Vagina (tissue), 2 donors: ENCODE data around the gene FFAR1. TPM values are rescaled to one million over a fixed set of nuclear protein-coding genes. Genes with fewer than 3 reads are reported as not detected.
"Not testable (repeated sequence)": the region's sequence is repeated elsewhere in the genome, so short reads cannot be mapped to it uniquely, and the experiment has no call there.

Experiments used
- DNase-seq, 2 donors: peaks; one replicate each; pipeline ENCODE4 v3.0.0-alpha.2; 2017; ENCODE audit errors: extremely low spot score in 2 of 2
- H3K27ac ChIP-seq: fragments of 200-600 bp; sonication (generic); one replicate; pipeline ENCODE4 v1.5.1; 2019
- H3K27me3 ChIP-seq: fragments of 200-600 bp; sonication (generic); one replicate; pipeline ENCODE4 v1.5.1; 2019
- H3K36me3 ChIP-seq, 2 donors: fragments of 200-600 bp; sonication (generic); one replicate each; pipeline ENCODE4 v1.5.1; 2017 to 2019
- H3K4me1 ChIP-seq: fragments of 200-600 bp; sonication (generic); one replicate; pipeline ENCODE4 v1.5.1; 2019
- H3K4me3 ChIP-seq, 2 donors: fragments of 200-600 bp; sonication (generic); 1 replicate in 1 of 2; 2 replicates in 1 of 2; pipeline ENCODE4 v1.5.1; 2016 to 2019
- H3K9me3 ChIP-seq: fragments of 200-600 bp; sonication (generic); one replicate; pipeline ENCODE4 v1.5.1; 2019
- CTCF ChIP-seq, 3 experiments: fragments of 450-650 bp in 2 of 3; fragments of 200-600 bp in 1 of 3; sonication (generic) in 1 of 3; IDR thresholded peaks; one replicate each; pipeline ENCODE4 v1.5.1; 2017 to 2019; ENCODE audit warnings: antibody characterized with exemption in 3 of 3, mild to moderate bottlenecking in 2 of 3, moderate library complexity in 2 of 3
- POLR2A ChIP-seq, 2 donors: fragments of 450-650 bp; IDR thresholded peaks; one replicate each; pipeline ENCODE4 v1.6.1; 2017; ENCODE audit warnings: antibody characterized with exemption in 2 of 2, mild to moderate bottlenecking in 2 of 2, moderate library complexity in 2 of 2
- POLR2AphosphoS5 ChIP-seq, 2 donors: sonication (generic); formaldehyde crosslinking; IDR thresholded peaks; one replicate each; pipeline ENCODE4 v1.9.0; 2017; ENCODE audit warnings: antibody characterized with exemption in 2 of 2, mild to moderate bottlenecking in 2 of 2, low read depth in 1 of 2; ENCODE audit not compliant: insufficient read depth in 1 of 2
- intact Hi-C: fragments of 100-400 bp; cut with DNase I; formaldehyde crosslinking; loops from one replicate; pipeline ENCODE4 v1.15.1; 2023
- total RNA-seq: library from RNA; depleted of rRNA; stranded (reverse); fragments of >200 nt; gene quantifications from one replicate; pipeline ENCODE4 v1.2.3, GENCODE V29; 2016

Gene FFAR1
- total RNA-seq, 1 donor from 2014 or later = not detected

GRCh38 chr19:35357867-35358573, 10.3 kb downstream of the FFAR1 start, which contains the start of gene FFAR3:
Gene FFAR3, plus strand, starts transcription at chr19:35358460. Its CDS starts 431 bp downstream, at chr19:35358891.
- no peak for DNase-seq
- no peaks in the 10 kb centered on the region for H3K9me3 ChIP-seq
- H3K36me3 ChIP-seq = no peaks in the 10 kb centered on the region
- TF ChIP-seq POLR2A (IDR thresholded peaks at IDR 0.05) = no peak
- no peak for TF ChIP-seq CTCF (IDR thresholded peaks at IDR 0.05)
- TF ChIP-seq POLR2AphosphoS5 (IDR thresholded peaks at IDR 0.05; ENCODE audit: insufficient read depth in 1 of 2, low read depth in 1 of 2) = no peak
- H3K27me3 ChIP-seq = no peaks in the 10 kb centered on the region
- intact Hi-C loops = loop anchor here (10.0 kb wide), 1 partner anchor 137 kb away; the partner anchor contains the start of gene KRTDAP
- no peak within 1 kb of the TSS for H3K4me3 ChIP-seq
- peaks cover 5% of the 10 kb centered on the region for H3K4me1 ChIP-seq
- H3K27ac ChIP-seq = no peak within 1 kb of the TSS

- not testable (repeated sequence) for DNase-seq, H3K36me3 ChIP-seq, H3K27me3 ChIP-seq, H3K27ac ChIP-seq, H3K4me1 ChIP-seq, H3K4me3 ChIP-seq, H3K9me3 ChIP-seq
- intact Hi-C loops = loop anchor here (10.0 kb wide), 1 partner anchor 136 kb away; the partner anchor contains the start of gene KRTDAP
Observed at GRCh38 chr19:35358834-35359233, 11.1 kb downstream of the FFAR1 start.

GRCh38 chr19:35359395-35359794, 11.7 kb downstream of the FFAR1 start:
- DNase-seq, H3K4me3 ChIP-seq, H3K4me1 ChIP-seq, H3K36me3 ChIP-seq, H3K27ac ChIP-seq, H3K9me3 ChIP-seq, H3K27me3 ChIP-seq: not testable (repeated sequence)
- intact Hi-C loops = loop anchor here (10.0 kb wide), 1 partner anchor 135 kb away; the partner anchor contains the start of gene KRTDAP

- H3K9me3 ChIP-seq, H3K27me3 ChIP-seq, DNase-seq: not testable (repeated sequence)
Observed at GRCh38 chr19:35360081-35360480, 12.4 kb downstream of the FFAR1 start.

GRCh38 chr19:35360880-35361420, 13.2 kb downstream of the FFAR1 start:
- Histone ChIP-seq H3K27me3 (no peaks in the 10 kb centered on the region), H3K4me1 (peaks cover 5% of the 10 kb centered on the region), H3K36me3 (no peaks in the 10 kb centered on the region), H3K27ac (no peak overlapping the region), H3K4me3 (no peak overlapping the region), H3K9me3 (no peaks in the 10 kb centered on the region)
- intact Hi-C loops = loop anchor here (10.0 kb wide), 1 partner anchor 734 kb away; no protein-coding TSS in a partner anchor
- TF ChIP-seq POLR2AphosphoS5 (IDR thresholded peaks at IDR 0.05; ENCODE audit: insufficient read depth in 1 of 2, low read depth in 1 of 2) (no peak), CTCF (IDR thresholded peaks at IDR 0.05) (no peak), POLR2A (IDR thresholded peaks at IDR 0.05) (no peak)
- DNase-seq = no peak

More at GRCh38 chr19:35360081-35360480, 12.4 kb downstream of the FFAR1 start:
- H3K27ac ChIP-seq, H3K4me1 ChIP-seq, H3K4me3 ChIP-seq, H3K36me3 ChIP-seq: not testable (repeated sequence)
- intact Hi-C loops = loop anchor here (10.0 kb wide), 1 partner anchor 735 kb away; no protein-coding TSS in a partner anchor

GRCh38 chr19:35362261-35363000, 14.7 kb downstream of the FFAR1 start:
- peaks cover 5% of the 10 kb centered on the region for H3K4me1 ChIP-seq
- intact Hi-C loops = loop anchor here (10.0 kb wide), 1 partner anchor 732 kb away; no protein-coding TSS in a partner anchor
- peak in 1 of 2 donors; percentile 70 for DNase-seq
- no peaks in the 10 kb centered on the region for H3K36me3 ChIP-seq
- no peak overlapping the region for H3K27ac ChIP-seq
- no peaks in the 10 kb centered on the region for H3K9me3 ChIP-seq
- no peak for TF ChIP-seq CTCF (IDR thresholded peaks at IDR 0.05)
- TF ChIP-seq POLR2A (IDR thresholded peaks at IDR 0.05) = no peak
- TF ChIP-seq POLR2AphosphoS5 (IDR thresholded peaks at IDR 0.05; ENCODE audit: insufficient read depth in 1 of 2, low read depth in 1 of 2) = no peak
- no peaks in the 10 kb centered on the region for H3K27me3 ChIP-seq
- no peak overlapping the region for H3K4me3 ChIP-seq
